ENCODE results near the gene TNFAIP8L3. TPM values are rescaled to one million over a fixed set of nuclear protein-coding genes. Genes with fewer than 3 reads are reported as not detected.
"Not testable (repeated sequence)": the region's sequence is repeated elsewhere in the genome, so short reads cannot be mapped to it uniquely, and the experiment has no call there.

Gene TNFAIP8L3
- total and polyA plus RNA-seq, 3 donors from 2014 or later, result 5.1 to 17.3 (median 10.2) TPM

DNA sequence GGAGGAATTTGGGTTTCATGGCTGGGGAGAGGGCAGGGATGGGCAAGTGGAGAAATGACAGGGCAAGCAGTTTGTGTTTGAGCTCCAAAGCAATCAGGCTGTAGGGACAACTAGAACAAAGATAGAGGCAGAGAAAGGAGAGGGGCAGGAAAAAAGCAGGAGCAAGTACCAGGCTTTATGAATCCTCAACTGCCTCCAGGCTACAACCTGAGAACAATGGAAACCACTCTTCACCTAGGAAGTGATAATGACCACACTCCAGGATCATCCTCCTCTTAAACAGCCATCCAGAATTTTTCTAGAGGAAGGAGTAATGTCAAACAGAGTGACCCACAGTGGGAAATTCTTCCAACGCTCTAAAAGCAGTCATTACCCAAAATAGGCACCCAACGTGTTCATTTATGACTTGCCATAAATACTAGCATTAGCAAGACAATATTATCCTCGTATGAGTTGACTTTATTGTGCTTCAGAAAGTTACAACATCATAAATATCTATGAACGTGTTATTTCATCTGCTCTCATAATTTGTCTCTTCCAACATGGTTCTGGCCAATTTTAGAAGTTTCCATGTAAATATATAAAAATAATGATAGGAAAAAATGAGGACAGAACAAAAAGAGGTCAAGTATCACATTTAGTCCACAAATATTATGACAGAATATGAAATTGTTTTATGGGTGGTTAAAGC lies 50.5 kb downstream of the TNFAIP8L3 start:
- DNase-seq, result no peak
- H3K4me1 ChIP-seq, result peaks cover 9% of the 10 kb centered on the region
- H3K36me3 ChIP-seq (ENCODE audit: low read depth, missing control alignments), result no peaks in the 10 kb centered on the region
- H3K27ac ChIP-seq, result no peak overlapping the region
- H3K4me3 ChIP-seq, result no peak overlapping the region
- TF ChIP-seq, protein P1, sequence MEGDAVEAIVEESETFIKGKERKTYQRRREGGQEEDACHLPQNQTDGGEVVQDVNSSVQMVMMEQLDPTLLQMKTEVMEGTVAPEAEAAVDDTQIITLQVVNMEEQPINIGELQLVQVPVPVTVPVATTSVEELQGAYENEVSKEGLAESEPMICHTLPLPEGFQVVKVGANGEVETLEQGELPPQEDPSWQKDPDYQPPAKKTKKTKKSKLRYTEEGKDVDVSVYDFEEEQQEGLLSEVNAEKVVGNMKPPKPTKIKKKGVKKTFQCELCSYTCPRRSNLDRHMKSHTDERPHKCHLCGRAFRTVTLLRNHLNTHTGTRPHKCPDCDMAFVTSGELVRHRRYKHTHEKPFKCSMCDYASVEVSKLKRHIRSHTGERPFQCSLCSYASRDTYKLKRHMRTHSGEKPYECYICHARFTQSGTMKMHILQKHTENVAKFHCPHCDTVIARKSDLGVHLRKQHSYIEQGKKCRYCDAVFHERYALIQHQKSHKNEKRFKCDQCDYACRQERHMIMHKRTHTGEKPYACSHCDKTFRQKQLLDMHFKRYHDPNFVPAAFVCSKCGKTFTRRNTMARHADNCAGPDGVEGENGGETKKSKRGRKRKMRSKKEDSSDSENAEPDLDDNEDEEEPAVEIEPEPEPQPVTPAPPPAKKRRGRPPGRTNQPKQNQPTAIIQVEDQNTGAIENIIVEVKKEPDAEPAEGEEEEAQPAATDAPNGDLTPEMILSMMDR (IDR thresholded peaks at IDR 0.05), result no peak
- TF ChIP-seq POLR2A (IDR thresholded peaks at IDR 0.05), result no peak
- 61 to 62% methylated on average over 4 of the region's 4 CpGs for whole genome bisulfite sequencing, 2 donors
- intact Hi-C loops (cut with DNase I; ENCODE audit: low total_unique reads), result no loop called here
- H3K9me3 ChIP-seq, result no peaks in the 10 kb centered on the region
- H3K27me3 ChIP-seq, result no peaks in the 10 kb centered on the region

DNA sequence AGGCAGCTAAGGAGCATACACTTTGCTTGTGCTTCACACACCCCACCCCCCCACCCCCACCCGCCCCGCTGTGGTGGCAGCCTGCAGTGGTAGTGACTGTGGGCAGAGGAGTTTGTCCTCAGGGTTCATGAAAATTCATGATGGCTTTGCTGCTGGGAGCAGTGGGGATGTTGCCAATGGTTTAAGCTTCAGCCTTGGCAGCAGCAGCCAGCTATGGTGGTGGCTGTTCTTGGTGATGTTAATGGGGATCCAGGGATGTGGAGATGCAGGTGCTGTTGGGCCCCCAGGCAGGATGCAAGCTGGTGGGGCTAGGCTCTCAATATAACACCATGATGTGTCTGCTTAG lies 55.8 kb downstream of the TNFAIP8L3 start:
- Histone ChIP-seq H3K4me3 (no peak overlapping the region), H3K36me3 (ENCODE audit: low read depth, missing control alignments) (no peaks in the 10 kb centered on the region), H3K27ac (no peak overlapping the region), H3K4me1 (no peaks in the 10 kb centered on the region), H3K27me3 (no peaks in the 10 kb centered on the region), H3K9me3 (no peaks in the 10 kb centered on the region)
- intact Hi-C loops (cut with DNase I; ENCODE audit: low total_unique reads), result no loop called here
- DNase-seq, result no peak
- WGBS, 2 donors, result 80 to 100% methylated on average over 1 to 2 of the region's 2 CpGs
- TF ChIP-seq POLR2A (IDR thresholded peaks at IDR 0.05), result no peak
- TF ChIP-seq, protein P1 (IDR thresholded peaks at IDR 0.05), result no peak

DNA sequence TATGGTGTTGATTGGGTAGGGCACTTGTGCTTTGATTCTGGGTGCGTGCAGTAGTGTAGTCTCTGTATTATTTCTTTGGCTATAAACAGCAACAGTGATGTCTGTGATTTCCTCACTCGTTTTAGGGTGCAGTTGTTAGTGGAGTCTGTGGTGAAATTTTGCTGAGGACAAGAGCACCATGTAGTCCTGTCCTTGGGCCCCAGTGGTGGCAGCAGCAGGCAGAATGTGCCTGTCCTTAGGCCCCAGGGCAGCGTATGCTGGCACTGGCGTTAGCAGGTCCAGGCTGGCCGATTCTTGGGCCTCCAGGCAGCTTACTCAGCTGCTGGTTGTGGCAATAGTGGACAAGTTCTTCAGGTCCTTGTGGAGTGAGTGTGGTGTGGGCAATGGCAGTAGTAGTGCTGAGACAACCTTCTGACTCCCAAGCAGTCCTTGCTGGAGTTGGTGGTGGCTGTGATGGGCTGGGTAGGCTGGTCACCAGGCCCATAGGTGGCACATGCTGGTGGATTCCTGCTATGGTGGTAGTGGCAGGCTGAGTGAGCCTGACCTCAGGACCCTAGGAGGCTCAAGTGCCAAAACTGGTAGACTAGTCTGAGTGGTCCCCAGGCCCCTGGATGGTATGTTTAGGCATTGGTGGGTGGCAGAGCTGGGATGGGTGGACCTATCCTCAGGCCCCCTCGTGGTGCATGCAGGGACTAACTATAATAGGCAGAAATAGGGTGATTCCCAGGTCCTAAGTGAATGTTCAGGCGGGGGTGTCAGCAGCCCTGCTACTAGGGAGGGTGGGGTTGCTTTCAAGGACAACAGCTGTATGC lies 56.3 kb downstream of the TNFAIP8L3 start:
- intact Hi-C loops (cut with DNase I; ENCODE audit: low total_unique reads), result no loop called here
- whole genome bisulfite sequencing, 2 donors, result 82 to 89% methylated on average over 3 to 7 of the region's 7 CpGs

DNA sequence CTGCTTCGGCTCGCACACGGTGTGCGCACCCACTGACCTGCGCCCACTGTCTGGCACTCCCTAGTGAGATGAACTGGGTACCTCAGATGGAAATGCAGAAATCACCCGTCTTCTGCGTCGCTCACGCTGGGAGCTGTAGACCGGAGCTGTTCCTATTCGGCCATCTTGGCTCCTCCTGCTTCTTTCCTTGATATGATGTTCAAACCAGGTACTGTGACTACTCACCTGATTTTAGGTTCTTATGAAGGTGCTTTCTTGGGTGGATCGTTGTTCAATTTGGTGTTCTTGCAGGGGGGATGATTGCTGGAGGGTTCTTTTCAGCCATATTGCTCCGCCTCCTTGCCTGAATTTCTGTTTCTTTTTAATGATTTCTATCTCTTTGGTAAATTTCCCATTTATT lies 57.2 kb downstream of the TNFAIP8L3 start:
- H3K9me3 ChIP-seq, H3K27ac ChIP-seq: not testable (repeated sequence)

More for the DNA sequence above, 56.3 kb downstream of the TNFAIP8L3 start:
- no peak overlapping the region for H3K4me3 ChIP-seq
- TF ChIP-seq, protein P1 (IDR thresholded peaks at IDR 0.05), result no peak
- TF ChIP-seq POLR2A (IDR thresholded peaks at IDR 0.05), result no peak
- no peak overlapping the region for H3K27ac ChIP-seq
- no peaks in the 10 kb centered on the region for H3K4me1 ChIP-seq
- H3K36me3 ChIP-seq (ENCODE audit: low read depth, missing control alignments), result no peaks in the 10 kb centered on the region
- no peaks in the 10 kb centered on the region for H3K27me3 ChIP-seq
- no peak for DNase-seq
- H3K9me3 ChIP-seq, result no peaks in the 10 kb centered on the region

DNA sequence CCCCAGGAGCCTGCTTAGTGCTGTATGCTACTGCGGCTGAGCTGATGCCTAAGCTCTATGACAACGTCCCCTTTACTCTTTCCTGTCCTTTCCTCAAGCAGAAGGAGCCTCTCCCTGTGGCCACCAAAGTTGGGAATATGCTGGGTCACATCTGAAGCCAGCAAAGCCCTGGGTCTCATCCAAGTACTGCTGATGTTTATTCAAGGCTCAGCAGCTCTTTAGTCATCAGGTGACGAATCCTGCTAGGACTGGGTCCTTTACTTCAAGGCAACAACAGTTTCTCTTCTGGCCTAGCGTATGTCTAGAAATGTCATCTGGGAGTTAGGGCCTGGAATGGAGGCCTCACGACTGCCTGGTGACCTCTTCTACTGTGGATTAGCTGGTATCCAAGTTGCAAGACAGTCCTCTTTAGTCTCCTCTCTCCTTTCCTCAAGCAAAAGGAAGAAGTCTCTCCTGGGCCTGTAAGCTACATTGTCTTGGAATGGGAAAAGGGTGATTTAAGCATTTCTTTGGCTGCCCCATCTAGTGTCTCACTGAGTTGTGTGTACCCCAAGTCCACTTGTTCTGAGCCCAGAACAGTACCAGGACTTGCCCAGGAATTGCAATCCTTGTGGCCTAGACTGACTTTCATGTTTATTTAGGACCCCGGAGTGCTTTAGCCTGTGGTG lies 63.9 kb downstream of the TNFAIP8L3 start:
- DNase-seq, result no peak
- Histone ChIP-seq H3K4me3 (no peak overlapping the region), H3K4me1 (no peaks in the 10 kb centered on the region), H3K27ac (no peak overlapping the region), H3K36me3 (ENCODE audit: low read depth, missing control alignments) (no peaks in the 10 kb centered on the region), H3K9me3 (no peaks in the 10 kb centered on the region), H3K27me3 (no peaks in the 10 kb centered on the region)
- WGBS, 2 donors, result 85 to 89% methylated on average over 4 to 6 of the region's 6 CpGs
- TF ChIP-seq, protein P1 (IDR thresholded peaks at IDR 0.05), result no peak
- no peak for TF ChIP-seq POLR2A (IDR thresholded peaks at IDR 0.05)
- intact Hi-C loops (cut with DNase I; ENCODE audit: low total_unique reads), result no loop called here

More for the DNA sequence above, 57.2 kb downstream of the TNFAIP8L3 start:
- H3K27me3 ChIP-seq; H3K4me1 ChIP-seq; intact Hi-C loops (cut with DNase I; ENCODE audit: low total_unique reads); H3K4me3 ChIP-seq; H3K36me3 ChIP-seq (ENCODE audit: low read depth, missing control alignments); DNase-seq: not testable (repeated sequence)
- WGBS, 2 donors, result 91 to 96% methylated on average over 11 to 13 of the region's 13 CpGs
